HG02623 (cell line): ENCODE measurements around the gene CD70.
"Not testable (repeated sequence)": the region's sequence is repeated elsewhere in the genome, so short reads cannot be mapped to it uniquely, and the experiment has no call there.

ENCODE experiments used
- ATAC-seq: cut with Tn5 transposase; IDR thresholded peaks from one replicate; pipeline ENCODE4 v1.9.1; 2021; ENCODE audit warnings: moderate library complexity; ENCODE audit not compliant: unreplicated experiment

CD70 gene

DNA sequence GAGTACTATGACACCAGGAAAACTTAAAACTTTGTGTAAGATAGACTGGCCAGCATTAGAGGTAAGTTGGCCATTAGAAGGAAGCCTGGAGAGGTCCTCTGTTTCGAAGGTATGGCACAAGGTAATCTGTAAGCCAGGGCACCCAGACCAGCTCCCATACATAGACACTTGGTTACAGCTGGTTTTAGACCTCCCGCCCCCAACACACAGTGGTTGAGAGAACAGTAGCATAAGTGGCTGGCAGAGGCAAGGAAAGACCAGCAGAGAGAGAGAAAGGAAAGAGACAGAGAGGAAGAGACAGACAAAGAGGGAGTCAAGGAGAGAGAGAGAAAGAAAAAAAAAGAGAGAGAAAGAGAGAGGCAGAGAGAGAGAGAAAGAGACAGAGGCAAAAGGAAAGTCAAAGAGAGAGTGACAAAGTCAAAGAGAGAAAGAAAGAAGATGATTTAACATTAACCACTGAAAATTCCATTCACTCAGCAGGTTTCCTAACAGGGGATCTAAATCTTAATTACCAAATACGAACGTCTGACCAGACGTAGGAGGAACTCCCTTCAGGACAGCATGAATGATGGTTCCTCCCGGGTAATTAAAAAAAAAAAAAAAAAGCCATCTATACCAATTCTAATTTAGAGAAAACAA is 7.4 kb upstream of the CD70 start:
- ATAC-seq = not testable (repeated sequence)

DNA sequence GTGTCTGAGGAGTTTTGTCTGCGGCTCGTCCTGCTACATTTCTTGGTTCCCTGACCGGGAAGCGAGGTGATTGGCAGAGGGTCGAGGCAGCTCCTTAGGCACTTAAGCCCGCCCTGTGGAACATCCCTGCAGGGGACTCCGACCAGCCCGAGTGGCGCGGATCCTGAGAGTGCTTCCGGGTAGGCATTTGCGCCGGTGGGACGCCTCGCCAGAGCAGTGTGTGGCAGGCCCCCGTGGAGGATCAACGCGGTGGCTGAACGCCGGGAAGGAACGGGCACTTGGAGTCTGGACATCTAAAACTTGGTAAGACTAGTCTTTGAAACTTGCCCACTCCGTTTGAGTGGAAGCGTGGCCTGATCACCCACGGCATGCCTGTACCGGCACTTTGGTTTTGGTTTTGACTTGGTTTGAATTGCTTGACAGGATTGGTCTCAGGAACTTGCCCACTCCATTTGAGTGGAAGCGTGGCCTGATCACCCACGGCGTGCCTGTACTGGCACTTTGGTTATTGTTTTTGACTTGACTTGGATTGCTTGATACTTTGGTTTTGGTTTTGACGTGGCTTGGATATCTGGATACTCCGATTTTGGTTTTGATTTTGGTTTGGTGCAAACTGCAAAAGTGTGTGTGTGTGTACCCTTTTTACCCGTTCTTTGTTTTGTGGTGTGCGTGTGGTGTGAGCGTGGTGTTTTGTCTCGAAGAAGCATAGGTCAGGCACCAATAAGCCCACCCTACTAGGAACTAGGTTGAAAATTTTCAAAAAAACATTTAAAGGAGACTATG is 6.7 kb upstream of the CD70 start:
- not testable (repeated sequence) for ATAC-seq

GRCh38 chr19:6596621-6597020 is 5.7 kb upstream of the CD70 start:
- ATAC-seq = no peak

DNA sequence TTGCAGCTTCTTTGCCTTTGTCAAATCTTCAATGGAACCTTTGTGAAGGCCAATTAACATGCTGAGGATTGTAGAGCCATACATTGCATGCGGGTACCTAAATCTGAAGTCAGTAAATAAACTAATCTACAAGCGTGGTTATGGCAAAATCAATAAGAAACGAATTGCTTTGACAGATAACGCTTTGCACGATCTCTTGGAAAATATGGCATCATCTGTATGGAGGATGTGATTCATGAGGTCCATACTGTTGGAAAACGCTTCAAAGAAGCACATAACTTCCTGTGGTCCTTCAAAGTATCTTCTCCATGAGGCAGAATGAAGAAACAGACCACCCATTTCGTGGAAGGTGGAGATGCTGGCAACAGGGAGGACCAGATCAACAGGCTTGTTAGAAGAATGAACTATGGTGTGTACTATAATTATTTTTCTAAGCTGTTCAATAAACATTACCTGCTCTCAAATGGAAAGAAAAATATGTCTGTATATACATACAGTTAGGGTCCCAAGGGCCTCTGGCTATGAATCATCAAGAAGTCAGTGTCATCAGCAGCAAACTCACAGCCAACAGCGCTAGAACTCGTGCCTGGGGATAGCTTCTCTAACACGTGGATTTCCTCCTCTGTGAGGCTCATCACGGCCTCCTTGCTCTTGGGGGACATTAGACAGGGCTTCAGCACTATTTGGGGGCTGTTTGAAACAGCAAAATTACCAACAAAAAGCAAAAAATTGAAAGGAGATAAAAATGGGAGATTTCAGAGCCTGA is 2.9 kb upstream of the CD70 start:
- ATAC-seq = no peak

GRCh38 chr19:6590258-6590826 is 608 bp downstream of the CD70 start:
- no peak for ATAC-seq

DNA sequence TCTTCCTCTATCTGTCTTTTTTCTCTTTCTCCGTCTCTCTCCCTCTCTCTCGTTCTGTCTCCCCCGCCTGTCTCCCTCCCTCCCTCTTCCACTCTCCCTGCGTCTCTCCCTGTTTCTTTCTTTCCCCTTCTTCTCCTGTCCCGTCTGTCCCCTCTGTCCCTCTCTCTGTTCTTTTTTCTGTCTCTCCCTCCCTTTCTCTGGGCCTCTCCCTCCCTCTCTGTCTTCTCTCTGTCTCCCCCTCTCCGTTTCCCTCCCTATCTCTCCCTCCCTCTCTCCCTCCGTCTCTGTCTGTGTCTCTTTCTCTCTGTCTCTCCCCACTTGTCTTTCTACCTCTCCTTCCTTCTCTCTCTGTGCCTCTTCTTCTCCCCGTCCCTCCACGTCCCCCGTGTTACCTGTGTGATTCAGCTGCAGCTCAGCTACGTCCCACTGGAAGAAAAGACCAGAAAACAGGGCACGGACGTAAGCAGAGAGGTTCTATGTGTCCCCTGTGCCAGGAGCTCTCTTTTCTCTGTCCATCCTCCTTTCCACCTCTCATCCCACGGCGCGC is 1.2 kb downstream of the CD70 start:
- ATAC-seq = no peak

DNA sequence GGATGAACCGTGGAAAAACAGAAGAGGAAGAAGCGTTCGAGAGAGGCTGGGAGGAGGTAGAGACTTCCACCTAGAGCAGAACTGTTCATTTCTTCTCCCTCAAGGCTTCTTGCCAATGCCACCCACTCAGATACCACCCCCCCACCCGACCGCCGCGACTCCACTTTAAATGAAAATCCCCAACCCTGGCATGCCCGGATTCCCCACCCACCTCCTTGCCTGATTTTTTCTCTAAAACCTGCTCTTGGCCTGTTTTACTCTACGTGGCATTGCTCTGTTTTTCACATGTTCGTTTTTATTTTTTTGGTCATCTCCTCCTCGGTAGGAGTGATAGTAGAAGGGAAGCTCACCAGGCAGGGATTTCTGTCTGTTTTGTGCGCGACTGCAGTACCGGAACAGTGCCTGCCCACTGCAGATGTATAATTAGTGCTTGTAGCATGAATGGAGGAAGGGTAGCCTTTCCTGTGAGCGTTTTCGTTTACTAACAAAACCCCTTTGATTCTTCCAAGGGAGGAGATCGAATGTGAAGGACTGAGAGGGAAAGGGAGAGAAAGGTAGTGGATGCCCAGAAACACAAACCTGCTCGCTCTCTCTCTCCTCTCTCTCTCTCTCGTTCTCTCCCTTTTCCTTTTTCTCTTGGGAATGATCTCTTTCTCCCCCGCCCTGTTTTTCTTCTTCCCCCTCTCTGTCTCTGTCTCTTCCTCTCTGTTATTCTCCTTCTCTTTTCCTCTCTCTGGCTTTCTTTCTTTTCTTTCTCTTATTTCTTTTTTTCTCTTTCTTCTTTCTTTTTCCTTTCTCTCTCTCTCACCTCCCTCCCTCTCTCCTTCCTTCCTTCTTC is 2.2 kb downstream of the CD70 start:
- no peak for ATAC-seq

- no peak for ATAC-seq
Observed at GRCh38 chr19:6587998-6588507, 2.9 kb downstream of the CD70 start.

DNA sequence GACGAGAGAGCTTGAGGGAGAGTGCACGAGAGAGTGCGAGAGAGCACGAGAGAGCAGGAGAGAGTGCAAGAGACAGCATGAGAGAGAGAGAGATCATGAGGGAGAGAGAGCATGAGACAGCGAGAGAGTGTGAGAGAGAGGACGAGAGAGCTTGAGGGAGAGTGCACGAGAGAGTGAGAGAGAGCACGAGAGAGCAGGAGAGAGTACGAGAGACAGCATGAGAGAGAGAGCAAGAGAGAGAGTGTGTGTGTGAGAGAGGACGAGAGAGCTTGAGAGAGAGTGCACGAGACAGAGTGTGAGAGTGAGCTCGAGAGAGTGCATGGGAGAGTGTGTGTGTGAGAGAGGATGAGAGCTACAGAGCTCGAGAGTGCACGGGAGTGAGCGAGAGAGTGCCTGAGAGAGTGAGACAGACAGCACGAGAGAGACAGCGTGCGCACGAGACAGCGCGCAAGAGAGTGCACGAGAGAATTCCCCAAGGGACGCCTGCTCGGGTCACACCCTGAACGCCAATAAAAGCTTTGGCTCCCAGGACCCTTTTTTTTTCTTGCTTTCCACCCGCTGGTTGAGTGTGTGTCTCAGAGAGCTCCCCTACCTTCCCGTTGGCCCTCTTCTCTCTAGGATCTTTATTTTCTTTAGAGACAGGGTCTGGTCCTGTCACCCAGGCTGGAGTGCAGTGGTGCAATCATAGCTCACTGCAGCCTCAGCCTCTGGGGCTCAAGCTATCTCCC is 3.7 kb downstream of the CD70 start:
- no peak for ATAC-seq

GRCh38 chr19:6586726-6587092 is 4.2 kb downstream of the CD70 start:
- ATAC-seq = no peak

GRCh38 chr19:6586056-6586455 is 4.9 kb downstream of the CD70 start:
- ATAC-seq = no peak

DNA sequence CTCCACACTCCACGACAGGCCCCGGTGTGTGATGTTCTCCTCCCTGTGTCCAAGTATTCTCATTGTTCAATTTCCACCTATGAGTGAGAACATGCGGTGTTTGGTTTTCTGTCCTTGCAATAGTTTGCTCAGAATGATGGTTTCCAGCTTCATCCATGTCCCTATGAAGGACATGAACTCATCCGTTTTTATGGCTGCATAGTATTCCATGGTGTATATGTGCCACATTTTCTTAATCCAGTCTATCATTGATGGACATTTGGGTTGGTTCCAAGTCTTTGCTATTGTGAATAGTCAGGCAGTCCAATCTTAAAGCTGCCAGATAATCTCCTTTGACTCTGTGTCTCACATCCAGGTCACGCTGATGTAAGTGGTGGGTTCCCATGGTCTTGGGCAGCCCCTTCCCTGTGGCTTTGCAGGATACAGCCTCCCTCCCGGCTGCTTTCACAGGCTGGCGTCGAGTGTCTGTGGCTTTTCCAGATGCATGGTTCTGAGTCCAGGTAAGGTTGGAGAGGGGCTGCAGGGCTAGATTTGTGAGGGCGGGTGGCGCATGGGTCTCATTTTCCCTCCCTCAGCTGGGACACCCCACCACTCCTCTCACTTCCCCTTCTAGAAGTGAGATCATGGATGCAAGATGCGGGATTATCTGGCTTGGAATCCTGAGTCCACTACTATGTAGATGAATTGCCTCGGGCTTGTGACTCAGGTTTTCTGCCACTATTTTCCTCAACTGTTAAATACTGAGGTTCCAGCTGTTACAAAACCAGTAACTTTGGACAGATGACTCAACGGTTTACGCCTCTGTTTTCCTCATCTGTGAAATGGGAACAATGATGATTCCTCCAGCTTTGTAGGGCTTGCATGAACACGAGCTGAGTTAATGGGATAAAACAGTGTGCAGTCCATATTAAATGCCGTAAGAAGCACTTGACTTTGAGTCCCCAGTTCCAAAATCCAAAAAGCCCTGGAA is 8.2 kb downstream of the CD70 start:
- ATAC-seq = not testable (repeated sequence)

DNA sequence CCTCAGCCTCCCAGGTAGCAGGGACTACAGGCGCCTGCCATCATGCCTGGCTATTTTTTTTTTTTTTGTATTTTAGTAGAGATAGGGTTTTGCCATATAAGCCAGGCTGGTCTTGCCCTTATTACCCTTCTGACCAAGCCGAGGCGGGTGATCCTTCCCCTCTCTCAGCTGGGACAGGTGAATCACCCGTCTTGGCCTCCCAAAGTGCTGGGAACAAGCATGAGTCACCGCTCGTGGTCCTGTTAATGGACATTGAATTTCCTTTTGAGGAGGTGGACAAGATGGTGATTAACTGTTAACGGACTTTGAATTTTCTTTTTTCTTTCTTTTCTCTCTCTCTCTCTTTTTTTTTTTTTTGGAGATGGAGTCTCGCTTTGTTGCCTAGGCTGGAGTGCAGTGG is 10.6 kb downstream of the CD70 start:
- ATAC-seq = no peak

DNA sequence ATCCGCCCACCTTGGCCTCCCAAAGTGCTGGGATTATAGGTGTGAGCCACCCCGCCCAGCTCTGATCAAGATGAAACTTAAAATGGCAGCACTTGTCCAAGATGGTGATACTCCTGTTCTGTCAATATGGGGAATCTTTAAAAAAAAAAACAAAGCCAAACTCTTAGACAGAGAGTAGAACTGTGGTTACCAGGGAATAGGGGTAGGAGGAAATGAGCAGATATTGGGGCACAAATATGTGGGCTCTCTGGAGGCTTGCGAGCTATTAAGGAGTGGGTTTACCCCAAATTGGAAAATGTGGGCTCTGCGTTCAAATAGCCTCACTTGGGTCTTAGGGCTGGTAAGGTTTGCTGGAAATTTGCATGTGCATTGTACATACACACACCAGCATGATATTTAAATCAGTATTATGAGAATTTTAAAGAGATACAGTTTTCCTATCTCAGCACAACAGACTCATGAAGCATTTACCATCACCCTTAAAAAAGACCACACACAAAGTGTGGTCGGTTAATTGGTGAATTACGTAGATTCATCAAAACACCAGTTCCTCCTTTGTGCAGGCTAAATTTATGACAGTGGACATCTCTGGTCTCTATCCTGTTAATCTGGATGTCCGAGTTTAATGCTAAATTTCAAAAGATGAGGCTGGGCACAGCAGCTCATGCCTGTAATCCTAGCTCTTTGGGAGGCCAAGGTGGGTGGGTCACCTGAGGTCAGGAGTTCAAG is 11.3 kb downstream of the CD70 start:
- no peak for ATAC-seq

GRCh38 chr19:6577476-6578125 is 13.3 kb downstream of the CD70 start:
- ATAC-seq = peak; percentile 74

GRCh38 chr19:6576869-6577475 is 14.0 kb downstream of the CD70 start:
- ATAC-seq = no peak

DNA sequence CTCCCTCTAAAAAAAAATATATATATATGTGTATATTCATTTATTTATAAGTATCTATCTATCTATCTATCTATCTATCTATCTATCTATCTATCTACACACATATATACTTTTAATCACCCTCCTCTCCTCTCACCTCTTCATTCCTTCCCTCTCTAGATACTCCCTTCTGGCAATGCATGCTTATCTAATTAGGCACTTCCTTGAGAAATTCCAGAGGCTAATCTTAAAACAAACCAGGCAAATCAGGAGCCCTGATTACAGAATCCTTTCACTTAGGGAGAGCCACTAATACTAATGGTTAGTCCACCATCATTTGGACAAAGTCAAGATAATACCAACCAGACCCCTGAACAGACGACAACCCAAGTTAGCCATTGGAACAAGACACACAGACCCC is 17.6 kb downstream of the CD70 start:
- no peak for ATAC-seq
